HG02885 (cell line): ENCODE results near the gene ASCC1.
"Not testable (repeated sequence)": the region's sequence is repeated elsewhere in the genome, so short reads cannot be mapped to it uniquely, and the experiment has no call there.

ENCODE experiments used
- ATAC-seq: cut with Tn5 transposase; IDR thresholded peaks from one replicate; pipeline ENCODE4 v1.9.1; 2021; ENCODE audit warnings: mild to moderate bottlenecking; ENCODE audit not compliant: unreplicated experiment, poor library complexity

Gene ASCC1

DNA sequence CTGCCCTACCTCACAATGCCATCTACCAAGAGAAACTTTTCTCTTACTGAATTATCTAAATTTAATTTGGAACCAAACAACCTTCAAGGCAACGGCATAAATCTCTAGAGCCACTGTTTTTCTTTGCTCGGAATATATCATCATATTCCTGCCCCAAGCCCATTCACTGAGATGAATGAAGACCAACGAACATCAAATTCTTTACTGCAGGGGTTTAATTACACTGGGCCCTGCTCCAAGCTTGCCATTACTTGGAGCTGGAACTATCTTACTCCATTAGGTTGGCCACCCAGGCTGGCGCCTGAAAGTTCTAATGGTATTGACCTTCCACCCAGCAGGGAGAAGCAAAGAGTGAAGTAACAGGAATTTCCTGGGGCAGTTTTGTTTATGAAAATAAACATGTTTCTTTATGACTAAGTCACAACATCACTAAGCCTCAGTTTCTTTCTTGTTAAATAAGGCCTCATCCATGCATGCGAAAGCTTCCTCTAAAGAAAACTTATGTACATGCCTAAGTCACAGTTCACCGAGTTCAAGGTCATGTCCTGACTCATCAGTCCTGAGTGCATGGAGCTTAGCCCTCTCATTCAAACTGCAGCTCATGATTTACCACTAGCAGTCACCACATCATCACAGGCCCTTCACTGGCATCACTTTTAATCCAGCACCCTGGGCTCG lies 42.3 kb downstream of the ASCC1 start:
- peak; percentile 50 for ATAC-seq

DNA sequence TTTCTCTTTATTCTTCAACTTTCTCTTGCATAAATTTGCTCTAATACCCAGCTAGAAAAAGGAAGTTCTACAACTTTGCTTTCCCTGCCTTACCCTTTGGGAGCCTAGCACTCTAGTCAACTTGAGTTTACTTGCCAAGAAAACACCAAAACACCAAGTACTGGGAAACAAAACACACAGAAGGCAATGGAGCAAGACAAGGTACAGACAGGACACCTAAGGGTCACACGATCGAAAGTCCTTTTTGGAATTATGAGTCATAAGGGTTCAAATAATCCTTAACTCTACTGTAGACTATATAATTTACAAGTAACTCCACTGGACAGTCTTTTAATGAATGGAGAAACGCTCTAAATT lies 42.8 kb downstream of the ASCC1 start:
- no peak for ATAC-seq

DNA sequence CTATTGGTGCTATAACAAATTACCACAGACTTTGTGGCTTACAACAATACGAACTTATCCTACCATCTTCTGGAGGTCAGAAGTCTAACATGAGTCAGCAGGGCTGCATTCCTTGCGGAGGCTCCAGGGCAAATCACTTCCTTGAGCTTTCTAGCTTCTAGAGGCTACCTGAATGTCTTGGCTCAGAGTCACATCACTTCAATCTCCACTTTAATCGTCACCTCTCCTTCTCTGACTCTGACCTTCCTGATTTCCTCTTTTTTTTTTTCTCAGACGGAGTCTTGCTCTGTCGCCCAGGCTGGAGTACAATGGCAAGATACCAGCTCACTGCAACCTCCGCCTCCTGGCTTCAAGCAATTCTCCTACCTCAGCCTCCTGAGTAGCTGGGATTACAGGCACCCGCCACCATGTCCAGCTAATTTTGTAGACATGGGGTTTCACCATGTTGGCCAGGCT lies 44.9 kb downstream of the ASCC1 start:
- no peak for ATAC-seq

DNA sequence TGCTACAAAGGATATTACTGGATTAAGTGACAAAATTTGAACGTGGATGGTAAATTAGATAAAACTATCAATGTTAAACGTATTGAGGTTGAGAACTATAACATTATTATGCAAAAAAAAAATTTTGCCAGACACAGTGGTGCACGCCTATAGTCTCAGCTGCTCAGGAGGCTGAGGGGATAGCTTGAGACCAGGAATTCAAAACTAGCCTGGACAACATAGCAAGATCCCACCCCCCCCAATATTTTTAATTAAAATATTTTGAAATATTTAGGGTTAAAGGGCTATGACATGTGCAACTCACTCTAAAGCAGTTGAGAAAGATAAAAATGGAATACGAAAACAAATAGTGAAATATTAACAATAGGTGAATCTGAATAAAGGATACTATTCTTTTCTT lies 45.3 kb downstream of the ASCC1 start:
- ATAC-seq = no peak

DNA sequence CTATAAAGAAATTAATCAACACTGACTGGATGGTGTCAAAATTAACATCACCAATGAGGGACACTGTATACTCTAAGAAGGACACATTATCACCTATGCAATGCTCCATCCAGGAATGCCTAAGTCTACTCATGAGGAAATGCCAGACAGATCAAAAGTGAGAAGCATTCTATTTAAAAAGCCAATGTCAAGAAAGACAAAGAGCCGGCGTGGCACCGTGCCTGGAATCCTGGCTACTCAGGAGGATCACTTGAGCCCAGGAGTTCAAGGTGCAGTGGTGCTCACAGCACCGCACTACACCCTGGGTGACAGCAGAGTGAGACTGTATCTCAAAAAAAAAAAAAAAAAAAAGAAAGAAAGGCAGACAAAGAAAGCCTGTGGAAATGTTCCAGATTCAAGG lies 45.8 kb downstream of the ASCC1 start:
- no peak for ATAC-seq

DNA sequence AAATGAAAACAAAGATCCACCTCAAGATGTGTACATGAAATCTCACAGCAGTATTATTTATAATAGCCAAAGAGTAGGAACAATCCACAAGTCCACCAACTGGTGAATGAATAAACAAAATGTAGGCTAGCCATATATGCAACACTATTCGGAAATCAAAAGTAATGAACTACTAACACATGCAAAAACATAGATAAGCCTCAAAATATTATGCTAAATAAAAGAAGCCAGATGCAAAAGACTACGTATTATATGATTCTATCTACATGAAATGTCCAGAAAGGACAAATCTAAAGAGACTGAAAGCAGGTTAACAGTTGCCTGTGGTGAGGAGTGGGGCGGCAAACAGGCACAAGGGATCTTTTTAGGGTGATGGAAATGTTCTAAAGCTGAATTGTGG lies 49.0 kb downstream of the ASCC1 start:
- ATAC-seq = no peak

DNA sequence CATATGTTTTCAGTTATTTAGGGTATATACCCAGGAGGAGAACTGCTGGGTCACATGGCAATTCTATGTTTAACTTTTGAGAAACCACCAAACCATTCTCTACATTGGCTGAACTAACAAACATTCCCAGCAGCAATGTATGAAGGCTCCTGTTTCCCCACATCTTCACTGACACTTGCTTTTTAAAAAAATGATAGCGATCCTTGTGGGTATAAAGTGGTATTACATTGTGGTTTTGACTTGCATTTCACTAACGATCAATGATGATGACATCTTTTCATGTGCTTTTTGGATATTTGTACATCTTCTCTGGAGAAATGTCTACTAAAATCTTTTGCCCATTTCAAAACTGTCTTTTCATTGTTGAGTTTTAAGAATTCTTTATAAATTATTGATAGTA lies 51.5 kb downstream of the ASCC1 start:
- no peak for ATAC-seq

DNA sequence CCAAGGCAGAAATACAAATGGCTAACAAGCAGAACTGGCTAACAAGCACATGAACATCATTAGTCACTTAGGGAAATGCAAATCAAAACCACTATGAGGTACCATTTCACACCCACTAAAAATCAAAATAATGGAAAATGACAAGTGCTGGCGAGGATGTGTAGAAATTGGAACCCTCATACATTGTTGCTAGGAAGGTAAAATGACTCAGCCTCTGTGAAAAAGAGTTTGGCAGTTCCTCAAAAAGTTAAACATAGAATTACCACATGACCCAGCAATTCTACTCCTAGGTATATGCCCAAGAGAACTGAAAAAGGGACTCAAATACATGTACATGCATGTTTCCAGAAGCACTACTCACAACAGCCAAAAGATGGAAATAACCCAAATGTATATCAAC lies 53.1 kb downstream of the ASCC1 start:
- ATAC-seq = no peak

DNA sequence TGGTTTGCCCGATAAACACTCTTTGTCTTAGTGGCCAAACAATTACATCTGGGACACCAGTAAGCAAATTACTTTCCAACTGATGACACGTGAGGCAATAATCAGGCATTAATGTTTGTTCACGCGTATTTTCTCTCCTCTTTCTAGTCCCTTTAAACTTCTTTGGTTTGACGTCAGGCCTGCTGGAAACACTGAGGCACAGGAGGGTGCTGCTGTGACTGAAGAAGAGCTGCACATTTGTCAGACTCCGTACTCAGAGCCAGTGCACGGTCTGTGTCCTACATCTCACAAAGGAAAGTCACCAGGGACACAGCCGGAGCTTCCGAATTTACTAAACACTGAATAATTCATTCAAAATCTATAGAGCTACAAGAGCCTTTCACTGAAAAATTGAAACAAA lies 57.9 kb downstream of the ASCC1 start:
- no peak for ATAC-seq

DNA sequence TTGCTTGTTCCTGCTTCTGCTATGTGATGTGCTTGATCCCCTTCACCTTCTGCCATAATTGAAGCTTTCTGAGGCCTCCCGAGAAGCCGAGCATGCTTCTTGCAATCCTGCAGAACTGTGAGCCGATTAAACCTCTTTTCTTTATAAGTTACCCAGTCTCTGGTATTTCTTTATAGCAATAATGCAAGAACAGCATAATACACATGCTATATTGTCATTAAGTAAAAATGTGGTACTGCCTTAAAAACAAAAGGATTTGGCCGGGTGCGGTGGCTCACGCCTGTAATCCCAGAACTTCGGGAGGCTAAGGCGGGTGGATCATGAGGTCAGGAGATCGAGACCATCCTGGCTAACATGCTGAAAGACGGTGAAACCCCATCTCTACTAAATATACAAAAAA lies 59.9 kb downstream of the ASCC1 start:
- ATAC-seq = no peak

DNA sequence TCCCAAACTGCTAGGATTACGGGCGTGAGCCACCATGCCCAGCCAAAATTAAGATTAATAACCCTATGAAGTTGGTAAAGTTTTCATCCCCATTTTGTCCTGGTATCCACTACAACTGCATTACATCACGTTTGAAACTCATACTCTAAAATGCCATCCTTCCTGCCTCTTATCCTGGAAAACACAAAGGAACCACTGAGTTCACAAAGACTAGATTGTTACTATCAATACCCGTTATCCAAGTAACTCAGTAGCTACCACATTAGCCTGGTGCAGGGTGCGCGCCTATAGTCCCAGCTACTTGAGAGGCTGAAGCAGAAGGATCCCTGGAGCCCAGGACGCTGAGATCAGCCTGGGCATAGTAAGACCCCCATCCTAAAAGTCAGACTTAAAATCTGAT lies 63.8 kb downstream of the ASCC1 start:
- no peak for ATAC-seq

DNA sequence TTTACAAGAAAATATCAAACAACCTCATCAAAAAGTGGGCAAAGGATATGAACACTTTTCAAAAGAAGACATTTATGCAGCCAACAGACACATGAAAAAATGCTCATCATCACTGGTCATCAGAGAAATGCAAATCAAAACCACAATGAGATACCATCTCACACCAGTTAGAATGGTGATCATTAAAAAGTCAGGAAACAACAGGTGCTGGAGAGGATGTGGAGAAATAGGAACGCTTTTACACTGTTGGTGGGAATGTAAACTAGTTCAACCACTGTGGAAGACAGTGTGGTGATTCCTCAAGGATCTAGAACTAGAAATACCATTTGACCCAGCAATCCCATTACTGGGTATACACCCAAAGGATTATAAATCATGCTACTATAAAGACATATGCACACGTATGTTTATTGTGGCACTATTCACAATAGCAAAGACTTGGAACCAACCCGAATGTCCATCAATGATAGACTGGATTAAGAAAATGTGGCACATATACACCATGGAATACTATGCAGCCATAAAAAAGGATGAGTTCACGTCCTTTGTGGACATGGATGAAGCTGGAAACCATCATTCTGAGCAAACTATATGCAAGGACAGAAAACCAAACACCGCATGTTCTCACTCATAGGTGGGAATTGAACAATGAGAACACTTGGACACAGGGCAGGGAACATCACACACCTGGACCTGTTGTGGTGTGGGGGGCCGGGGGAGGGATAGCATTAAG lies 65.2 kb downstream of the ASCC1 start:
- not testable (repeated sequence) for ATAC-seq

DNA sequence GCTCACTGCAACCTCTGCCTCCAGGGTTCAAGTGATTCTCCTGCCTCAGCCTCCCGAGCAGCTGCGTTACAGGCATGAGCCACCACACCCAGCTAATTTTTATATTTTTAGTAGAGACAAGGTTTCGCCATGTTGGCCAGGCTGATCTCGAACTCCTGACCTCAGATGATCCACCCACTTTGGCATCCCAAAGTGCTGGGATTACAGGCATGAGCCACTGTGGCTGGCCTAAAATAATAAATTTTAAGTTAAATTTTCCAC lies 68.8 kb downstream of the ASCC1 start:
- not testable (repeated sequence) for ATAC-seq

DNA sequence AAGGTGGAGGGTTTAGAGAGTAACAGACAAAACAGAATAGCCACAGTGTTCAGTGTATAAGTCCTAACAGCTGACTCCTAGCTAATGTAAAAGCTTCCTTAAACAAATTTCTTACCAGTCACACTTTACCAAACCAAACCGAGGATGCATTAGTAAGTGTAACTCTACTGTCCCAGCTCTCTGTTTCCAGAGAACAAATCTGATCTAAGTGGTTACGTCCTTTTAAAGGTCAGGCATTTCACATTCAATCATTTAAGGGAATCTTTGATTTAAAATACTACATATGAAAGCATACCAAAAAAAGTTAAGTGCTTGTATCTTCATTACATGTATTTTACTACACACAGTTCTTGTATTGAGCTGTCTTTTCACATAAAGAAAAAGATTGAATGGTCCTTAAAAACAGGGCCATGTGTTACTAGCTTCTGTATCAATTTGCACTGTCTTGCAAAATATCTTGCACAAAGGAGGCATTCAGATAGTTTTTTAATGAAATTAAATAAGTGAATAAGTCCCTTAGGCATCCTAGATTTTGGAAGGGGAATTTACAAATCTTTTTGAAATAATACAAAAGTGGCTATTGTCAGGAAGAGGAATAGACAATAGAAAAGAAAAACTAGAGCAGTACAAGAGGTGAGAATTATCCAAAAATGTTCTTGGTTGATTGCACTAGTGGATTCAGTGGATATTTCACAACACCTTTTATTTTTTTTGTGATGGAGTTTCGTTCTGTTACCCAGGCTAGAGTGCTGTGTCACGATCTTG lies 69.3 kb downstream of the ASCC1 start:
- no peak for ATAC-seq

DNA sequence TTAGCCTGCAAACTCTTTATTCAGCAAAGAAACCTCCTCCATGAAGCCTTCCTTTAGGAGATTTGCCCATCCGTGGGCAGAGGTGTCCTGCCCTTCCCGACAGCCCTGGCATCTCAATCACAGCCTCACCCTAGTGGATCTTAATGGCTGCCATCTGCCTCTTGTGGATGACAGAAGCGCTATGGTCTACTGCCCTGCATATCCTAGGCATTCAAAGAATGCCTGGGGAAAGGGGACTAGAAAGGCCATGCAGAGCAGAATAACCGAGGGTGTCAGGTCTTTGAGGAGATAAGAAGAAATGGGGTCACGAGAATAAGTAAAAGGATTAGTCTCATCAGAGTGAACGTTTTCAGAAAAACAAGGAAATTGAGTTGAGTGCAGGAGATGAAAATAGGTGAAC lies 70.0 kb downstream of the ASCC1 start:
- no peak for ATAC-seq

DNA sequence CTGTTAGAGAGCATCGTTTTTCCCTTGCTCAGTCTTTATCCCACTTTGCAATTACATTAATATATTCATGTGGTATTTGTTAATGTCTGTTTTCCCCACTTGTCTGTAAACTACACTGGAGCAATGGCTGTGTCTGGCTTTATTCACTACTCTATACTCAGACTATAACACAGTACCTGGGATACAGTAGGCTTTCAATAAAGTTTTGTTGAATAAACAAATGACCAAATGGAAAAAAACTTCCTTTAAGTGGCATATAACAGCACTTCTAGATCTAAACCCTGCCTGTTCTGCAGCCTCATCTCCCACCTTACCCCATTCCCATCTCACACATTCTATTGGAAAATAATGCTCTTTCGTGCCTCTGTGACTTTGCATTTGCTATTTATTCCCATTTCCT lies 70.4 kb downstream of the ASCC1 start:
- ATAC-seq = no peak

DNA sequence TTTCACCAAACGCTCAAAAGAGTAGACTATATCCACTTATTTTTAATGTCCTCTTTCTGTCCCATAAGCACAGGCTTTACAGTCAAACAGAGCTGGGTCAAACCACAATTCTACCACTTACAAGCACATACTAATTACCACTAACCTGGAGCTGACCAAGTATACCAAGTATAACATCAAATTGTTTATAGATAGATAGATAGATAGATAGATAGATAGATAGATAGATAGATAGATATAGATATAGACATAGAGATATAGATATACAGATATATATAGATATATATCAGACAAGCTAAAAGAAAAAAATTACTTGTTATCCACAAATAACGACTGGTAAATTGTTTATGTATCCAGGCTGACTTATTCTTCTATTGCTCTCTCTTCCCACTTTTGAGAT lies 75.2 kb downstream of the ASCC1 start:
- no peak for ATAC-seq

DNA sequence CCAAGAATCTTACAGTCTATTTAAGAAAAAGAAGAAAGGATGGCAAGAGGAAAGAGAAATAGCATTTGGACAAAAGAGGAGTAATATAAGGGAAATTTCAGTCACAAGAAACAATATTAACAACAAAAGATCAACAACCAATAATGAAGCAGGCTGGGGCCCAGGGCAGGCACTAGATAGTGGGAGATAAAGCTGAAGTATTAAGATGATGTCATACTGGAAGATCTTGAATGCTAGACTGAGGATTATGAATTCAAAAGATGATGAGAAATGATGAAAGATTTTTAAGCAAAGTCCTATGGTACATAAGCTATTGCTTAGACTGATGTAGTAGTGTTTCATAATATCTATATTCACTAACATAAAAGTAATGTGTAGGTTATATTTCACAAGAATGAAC lies 75.9 kb downstream of the ASCC1 start:
- ATAC-seq = no peak

DNA sequence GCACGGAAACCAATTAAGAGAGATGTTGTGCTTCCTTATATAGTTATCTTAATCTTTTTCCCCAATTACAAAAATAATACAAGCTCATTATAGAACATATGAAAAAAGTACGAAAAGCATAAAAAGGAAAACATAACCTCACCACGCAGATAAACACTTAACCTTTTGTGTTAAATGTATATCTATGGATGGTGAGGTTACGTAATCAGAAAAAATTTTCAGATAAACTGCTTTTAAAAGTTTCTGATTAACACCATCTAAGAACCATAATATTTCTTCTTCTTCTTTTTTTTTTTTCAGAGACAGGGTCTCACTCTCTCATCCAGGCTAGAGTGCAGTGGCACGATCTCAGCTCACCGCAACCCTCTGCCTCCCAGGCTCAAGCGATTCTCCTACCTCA lies 78.5 kb downstream of the ASCC1 start:
- ATAC-seq = no peak

DNA sequence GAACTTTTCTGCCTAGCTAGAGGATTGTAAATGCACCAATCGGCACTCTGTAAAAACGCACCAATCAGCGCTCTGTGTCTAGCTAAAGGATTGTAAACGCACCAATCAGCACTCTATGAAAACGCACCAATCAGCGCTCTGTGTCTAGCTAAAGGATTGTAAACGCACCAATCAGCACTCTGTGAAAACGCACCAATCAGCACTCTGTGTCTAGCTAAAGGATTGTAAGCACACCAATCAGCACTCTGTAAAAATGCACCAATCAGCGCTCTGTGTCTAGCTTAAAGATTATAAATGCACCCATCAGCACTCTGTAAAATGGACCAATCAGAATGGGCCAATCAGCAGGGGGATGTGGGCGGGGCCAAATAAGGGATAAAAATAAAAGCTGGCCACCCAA lies 79.9 kb downstream of the ASCC1 start:
- ATAC-seq = not testable (repeated sequence)
